ENCODE measurements around the gene SLC10A1. TPM values are rescaled to one million over a fixed set of nuclear protein-coding genes. Genes with fewer than 3 reads are reported as not detected.

Gene SLC10A1
- total RNA-seq, 4 donors from 2014 or later = not detected

DNA sequence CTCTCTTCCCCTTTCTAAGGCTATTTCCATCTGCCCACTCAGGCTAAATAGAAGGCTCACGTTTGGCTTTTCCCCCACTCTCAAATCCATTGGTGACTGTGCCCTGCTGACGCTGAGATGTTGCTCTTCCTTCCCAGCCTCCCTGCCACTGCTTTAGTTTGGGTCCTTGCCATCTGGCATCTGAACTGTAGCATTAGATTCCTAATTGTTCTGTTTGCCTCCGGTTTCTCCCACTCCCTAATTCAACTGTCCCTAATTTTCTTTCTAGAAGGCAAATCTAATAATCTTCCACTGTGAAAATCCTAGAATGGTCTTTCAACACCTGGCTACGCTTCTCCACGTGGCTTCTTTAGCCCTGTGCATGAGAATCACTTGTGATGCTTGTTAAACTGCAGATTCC is 44.6 kb upstream of the SLC10A1 start:
- Histone ChIP-seq H3K27me3 (no peaks in the 10 kb centered on the region), H3K4me1 (peaks cover 0 to 3% (median 0%) of the 10 kb centered on the region in 4 donors), H3K9me3 (no peaks in the 10 kb centered on the region), H3K36me3 (no peaks in the 10 kb centered on the region), H3K4me3 (no peak overlapping the region), H3K27ac (no peak overlapping the region)
- TF ChIP-seq EP300 (IDR thresholded peaks at IDR 0.05) (no peak), POLR2A (IDR thresholded peaks at IDR 0.05) (no peak)
- TF ChIP-seq, protein P1, sequence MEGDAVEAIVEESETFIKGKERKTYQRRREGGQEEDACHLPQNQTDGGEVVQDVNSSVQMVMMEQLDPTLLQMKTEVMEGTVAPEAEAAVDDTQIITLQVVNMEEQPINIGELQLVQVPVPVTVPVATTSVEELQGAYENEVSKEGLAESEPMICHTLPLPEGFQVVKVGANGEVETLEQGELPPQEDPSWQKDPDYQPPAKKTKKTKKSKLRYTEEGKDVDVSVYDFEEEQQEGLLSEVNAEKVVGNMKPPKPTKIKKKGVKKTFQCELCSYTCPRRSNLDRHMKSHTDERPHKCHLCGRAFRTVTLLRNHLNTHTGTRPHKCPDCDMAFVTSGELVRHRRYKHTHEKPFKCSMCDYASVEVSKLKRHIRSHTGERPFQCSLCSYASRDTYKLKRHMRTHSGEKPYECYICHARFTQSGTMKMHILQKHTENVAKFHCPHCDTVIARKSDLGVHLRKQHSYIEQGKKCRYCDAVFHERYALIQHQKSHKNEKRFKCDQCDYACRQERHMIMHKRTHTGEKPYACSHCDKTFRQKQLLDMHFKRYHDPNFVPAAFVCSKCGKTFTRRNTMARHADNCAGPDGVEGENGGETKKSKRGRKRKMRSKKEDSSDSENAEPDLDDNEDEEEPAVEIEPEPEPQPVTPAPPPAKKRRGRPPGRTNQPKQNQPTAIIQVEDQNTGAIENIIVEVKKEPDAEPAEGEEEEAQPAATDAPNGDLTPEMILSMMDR (IDR thresholded peaks at IDR 0.05) = no peak
- 37 to 38% methylated on average over 5 of the region's 5 CpGs for WGBS, 2 donors
- no peak for DNase-seq (ENCODE audit: low spot score in 2 of 2)

GRCh38 chr14:69839661-69840060 is 42.6 kb upstream of the SLC10A1 start:
- TF ChIP-seq POLR2A (IDR thresholded peaks at IDR 0.05) (no peak), EP300 (IDR thresholded peaks at IDR 0.05) (no peak)
- no peaks in the 10 kb centered on the region for H3K36me3 ChIP-seq
- H3K4me3 ChIP-seq = no peak overlapping the region
- 94 to 95% methylated on average over 3 of the region's 3 CpGs for WGBS, 2 donors
- H3K27me3 ChIP-seq = no peaks in the 10 kb centered on the region
- peaks cover 0 to 3% (median 0%) of the 10 kb centered on the region in 4 donors for H3K4me1 ChIP-seq
- no peak for DNase-seq (ENCODE audit: low spot score in 2 of 2)
- no peaks in the 10 kb centered on the region for H3K9me3 ChIP-seq
- no peak overlapping the region for H3K27ac ChIP-seq

DNA sequence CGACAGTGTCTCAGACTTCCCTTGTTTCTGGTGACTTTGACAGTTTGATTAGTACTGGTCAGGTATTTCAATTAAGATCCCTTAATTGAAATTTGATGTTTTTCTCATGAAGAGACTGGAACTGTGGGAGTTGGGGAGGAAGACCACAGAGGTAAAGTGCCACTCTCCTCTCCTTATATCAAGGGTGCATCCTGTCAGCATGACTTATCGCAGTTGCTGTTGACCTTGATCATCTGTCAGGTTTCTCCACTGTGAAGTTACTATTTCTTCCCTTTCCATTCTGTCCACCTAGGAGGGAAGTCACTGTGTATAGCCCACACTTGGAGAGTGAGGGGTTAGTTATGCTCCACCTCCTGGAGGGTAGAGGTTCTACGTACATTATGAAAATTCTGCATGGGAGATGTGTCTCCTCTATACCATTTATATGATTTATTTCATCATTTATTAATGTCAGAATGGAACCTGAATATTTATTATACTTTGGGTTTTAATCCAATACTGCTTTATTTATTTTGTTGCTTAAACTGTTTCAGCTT is 41.9 kb upstream of the SLC10A1 start:
- no peaks in the 10 kb centered on the region for H3K27me3 ChIP-seq

GRCh38 chr14:69828879-69829278 is 31.8 kb upstream of the SLC10A1 start:
- H3K4me3 ChIP-seq = no peak overlapping the region
- H3K9me3 ChIP-seq = peaks cover 0 to 13% (median 0%) of the 10 kb centered on the region in 4 donors
- no peak overlapping the region for H3K27ac ChIP-seq
- H3K27me3 ChIP-seq = no peaks in the 10 kb centered on the region
- no peak for TF ChIP-seq POLR2A (IDR thresholded peaks at IDR 0.05)
- no peak for TF ChIP-seq EP300 (IDR thresholded peaks at IDR 0.05)
- TF ChIP-seq, protein P1 (IDR thresholded peaks at IDR 0.05) = no peak
- H3K36me3 ChIP-seq = no peaks in the 10 kb centered on the region
- H3K4me1 ChIP-seq = no peaks in the 10 kb centered on the region
- no peak for DNase-seq (ENCODE audit: low spot score in 2 of 2)
- 72 to 95% methylated on average over 4 of the region's 4 CpGs for WGBS, 2 donors

More for the DNA sequence above, 41.9 kb upstream of the SLC10A1 start:
- Histone ChIP-seq H3K9me3 (no peaks in the 10 kb centered on the region), H3K27ac (no peak overlapping the region), H3K4me1 (peaks cover 0 to 3% (median 0%) of the 10 kb centered on the region in 4 donors), H3K4me3 (no peak overlapping the region), H3K36me3 (no peaks in the 10 kb centered on the region)
- TF ChIP-seq, protein P1 (IDR thresholded peaks at IDR 0.05) = no peak
- TF ChIP-seq EP300 (IDR thresholded peaks at IDR 0.05) (no peak), POLR2A (IDR thresholded peaks at IDR 0.05) (no peak)
- WGBS, 2 donors = 77 to 79% methylated on average over 3 of the region's 3 CpGs
- no peak for DNase-seq (ENCODE audit: low spot score in 2 of 2)

DNA sequence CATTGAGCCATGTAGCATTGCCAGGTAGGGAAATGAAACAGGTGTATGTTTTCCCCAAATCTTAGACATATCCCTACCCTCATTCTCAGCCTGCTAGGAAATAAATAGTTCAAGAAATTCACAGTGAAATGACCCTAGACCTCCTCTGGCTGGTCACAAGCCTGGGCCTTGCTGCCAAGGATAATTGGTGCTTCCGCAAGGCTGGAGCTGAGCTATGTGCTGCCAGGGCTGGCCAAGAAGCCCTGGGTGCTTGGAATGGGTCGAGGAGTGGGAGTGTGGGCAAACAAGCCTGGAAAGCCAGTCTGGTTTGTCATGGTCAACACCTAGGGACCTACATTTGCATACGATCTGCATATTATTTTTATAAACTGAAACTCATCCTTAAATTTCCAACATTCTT is 31.3 kb upstream of the SLC10A1 start:
- no peaks in the 10 kb centered on the region for H3K27me3 ChIP-seq
- H3K4me1 ChIP-seq = no peaks in the 10 kb centered on the region
- no peaks in the 10 kb centered on the region for H3K36me3 ChIP-seq
- DNase-seq (ENCODE audit: low spot score in 2 of 2) = no peak
- H3K9me3 ChIP-seq = peaks cover 0 to 13% (median 0%) of the 10 kb centered on the region in 4 donors
- no peak overlapping the region for H3K27ac ChIP-seq
- 77 to 87% methylated on average over 3 of the region's 3 CpGs for WGBS, 2 donors
- no peak for TF ChIP-seq EP300 (IDR thresholded peaks at IDR 0.05)
- TF ChIP-seq, protein P1 (IDR thresholded peaks at IDR 0.05) = no peak
- TF ChIP-seq POLR2A (IDR thresholded peaks at IDR 0.05) = no peak
- no peak overlapping the region for H3K4me3 ChIP-seq
